Amygdala (tissue), 56 donors: ENCODE data around the gene PTP4A2.
A peak's percentile ranks its signal among the peaks of the same experiment; 100 is the strongest.
"Not testable (repeated sequence)": the region's sequence is repeated elsewhere in the genome, so short reads cannot be mapped to it uniquely, and the experiment has no call there.

Experiments used
- DNase-seq, 56 donors: peaks; one replicate each; lab custom pipeline; 2025; lab: John Stamatoyannopoulos, UW

Gene PTP4A2

GRCh38 chr1:31926853-31927660, 11.1 kb downstream of the PTP4A2 start:
- no peak for DNase-seq

- no peak for DNase-seq
These were observed 11.9 kb downstream of the PTP4A2 start for GRCh38 chr1:31926252-31926651.

GRCh38 chr1:31925824-31926223, 12.3 kb downstream of the PTP4A2 start:
- not testable (repeated sequence) for DNase-seq

GRCh38 chr1:31924839-31925238, 13.3 kb downstream of the PTP4A2 start:
- DNase-seq: no peak

GRCh38 chr1:31923901-31924535, 14.2 kb downstream of the PTP4A2 start:
- DNase-seq: peak in 8 of 56 donors; percentile 14 to 47 (median 30)

- DNase-seq: no peak
These were observed 17.2 kb downstream of the PTP4A2 start for GRCh38 chr1:31920956-31921355.

- DNase-seq: no peak
These were observed 18.6 kb downstream of the PTP4A2 start for GRCh38 chr1:31919591-31919990.

- DNase-seq: no peak
These were observed 22.7 kb downstream of the PTP4A2 start for GRCh38 chr1:31915438-31915837.

GRCh38 chr1:31913968-31914367, 24.2 kb downstream of the PTP4A2 start:
- no peak for DNase-seq

GRCh38 chr1:31912839-31913239, 25.3 kb downstream of the PTP4A2 start:
- no peak for DNase-seq

GRCh38 chr1:31911994-31912780, 26.0 kb downstream of the PTP4A2 start:
- DNase-seq: no peak

- no peak for DNase-seq
These were observed 27.2 kb downstream of the PTP4A2 start for GRCh38 chr1:31910933-31911332.

GRCh38 chr1:31909691-31910090, 28.5 kb downstream of the PTP4A2 start:
- no peak for DNase-seq

GRCh38 chr1:31906557-31906956, 31.6 kb downstream of the PTP4A2 start:
- DNase-seq: no peak

- no peak for DNase-seq
These were observed 32.5 kb downstream of the PTP4A2 start for GRCh38 chr1:31905681-31906080.

- no peak for DNase-seq
These were observed 33.1 kb downstream of the PTP4A2 start for GRCh38 chr1:31905093-31905509.

GRCh38 chr1:31904339-31905092, 33.7 kb downstream of the PTP4A2 start:
- DNase-seq: no peak

- no peak for DNase-seq
These were observed 35.7 kb downstream of the PTP4A2 start for GRCh38 chr1:31902510-31902860.

GRCh38 chr1:31901838-31902509, 36.2 kb downstream of the PTP4A2 start:
- no peak for DNase-seq

GRCh38 chr1:31900790-31901189, 37.4 kb downstream of the PTP4A2 start:
- no peak for DNase-seq
